Stimulated activated naive CD4-positive, alpha-beta T cell (primary cell): ENCODE data around the gene LAMA2.

Source experiments
- DNase-seq, 6 experiments: peaks; one replicate each; lab custom pipeline; 2025; lab: John Stamatoyannopoulos, UW

LAMA2 gene

GRCh38 chr6:129320892-129321291, 438.0 kb downstream of the LAMA2 start:
- DNase-seq: no peak

GRCh38 chr6:129321303-129321702, 438.4 kb downstream of the LAMA2 start:
- DNase-seq: no peak

GRCh38 chr6:129324345-129324744, 441.4 kb downstream of the LAMA2 start:
- no peak for DNase-seq

GRCh38 chr6:129329678-129330077, 446.7 kb downstream of the LAMA2 start:
- no peak for DNase-seq

- DNase-seq: no peak
Observed at GRCh38 chr6:129331450-129332138, 448.7 kb downstream of the LAMA2 start.

GRCh38 chr6:129335792-129336191, 452.9 kb downstream of the LAMA2 start:
- no peak for DNase-seq

- no peak for DNase-seq
Observed at GRCh38 chr6:129338683-129339082, 455.7 kb downstream of the LAMA2 start.

- DNase-seq: no peak
Observed at GRCh38 chr6:129340983-129341382, 458.0 kb downstream of the LAMA2 start.

GRCh38 chr6:129342243-129342642, 459.3 kb downstream of the LAMA2 start:
- no peak for DNase-seq

GRCh38 chr6:129342796-129343195, 459.9 kb downstream of the LAMA2 start:
- DNase-seq: no peak

GRCh38 chr6:129344379-129344778, 461.4 kb downstream of the LAMA2 start:
- no peak for DNase-seq

- no peak for DNase-seq
Observed at GRCh38 chr6:129345890-129346289, 463.0 kb downstream of the LAMA2 start.

- DNase-seq: no peak
Observed at GRCh38 chr6:129346964-129347363, 464.0 kb downstream of the LAMA2 start.

GRCh38 chr6:129350278-129350677, 467.3 kb downstream of the LAMA2 start:
- no peak for DNase-seq

- DNase-seq: no peak
Observed at GRCh38 chr6:129351807-129352206, 468.9 kb downstream of the LAMA2 start.

GRCh38 chr6:129353067-129353466, 470.1 kb downstream of the LAMA2 start:
- DNase-seq: no peak

- no peak for DNase-seq
Observed at GRCh38 chr6:129356129-129356528, 473.2 kb downstream of the LAMA2 start.

GRCh38 chr6:129359811-129360681, 477.1 kb downstream of the LAMA2 start:
- no peak for DNase-seq

GRCh38 chr6:129360682-129360955, 477.7 kb downstream of the LAMA2 start:
- DNase-seq: no peak

GRCh38 chr6:129364037-129364436, 481.1 kb downstream of the LAMA2 start:
- DNase-seq: no peak

GRCh38 chr6:129364767-129365166, 481.8 kb downstream of the LAMA2 start:
- no peak for DNase-seq

GRCh38 chr6:129368076-129368475, 485.1 kb downstream of the LAMA2 start:
- no peak for DNase-seq

GRCh38 chr6:129368970-129369369, 486.0 kb downstream of the LAMA2 start:
- no peak for DNase-seq

- no peak for DNase-seq
Observed at GRCh38 chr6:129369737-129370136, 486.8 kb downstream of the LAMA2 start.
